Fibroblast of lung (primary cell): ENCODE measurements around the gene RIN3. TPM values are rescaled to one million over a fixed set of nuclear protein-coding genes. Genes with fewer than 3 reads are reported as not detected.

Source experiments
- DNase-seq, 2 donors: peaks; one replicate each; pipeline versions ENCODE4 v3.0.0 to v3.0.0-alpha.2; 2010; ENCODE audit warnings: low read depth in 2 of 2
- H2AFZ ChIP-seq: 2 replicates; pipeline ENCODE4 v1.5.1; 2012; ENCODE audit warnings: low read length, control low read depth, inconsistent platforms
- H3K27ac ChIP-seq: 2 replicates; pipeline ENCODE4 v1.5.1; 2011; ENCODE audit warnings: low read length, control low read depth; ENCODE audit not compliant: insufficient read depth
- H3K27me3 ChIP-seq: 2 replicates; pipeline ENCODE4 v1.5.1; 2011; ENCODE audit warnings: mild to moderate bottlenecking, low read length; ENCODE audit not compliant: control insufficient read depth, insufficient read depth
- H3K36me3 ChIP-seq: 2 replicates; pipeline ENCODE4 v1.5.1; 2011; ENCODE audit warnings: low read length; ENCODE audit not compliant: control insufficient read depth, insufficient read depth
- H3K4me1 ChIP-seq: 2 replicates; pipeline ENCODE4 v1.5.1; 2011; ENCODE audit warnings: low read length; ENCODE audit not compliant: control insufficient read depth, insufficient read depth; ENCODE audit errors: extremely low read depth
- H3K4me2 ChIP-seq: 2 replicates; pipeline ENCODE4 v1.5.1; 2011; ENCODE audit warnings: low read length, control low read depth; ENCODE audit not compliant: insufficient read depth; ENCODE audit errors: extremely low read depth
- H3K4me3 ChIP-seq, 4 experiments: fragments of 200-600 bp in 1 of 4; sonication (generic) in 1 of 4; replicated peaks in 1 of 4; 2 replicates each; pipeline ENCODE4 v1.5.1; 2011 to 2016; ENCODE audit warnings: low read length in 4 of 4, low read depth in 3 of 4, mild to moderate bottlenecking in 3 of 4, control low read depth in 2 of 4, inconsistent platforms in 1 of 4, mixed read lengths in 1 of 4; ENCODE audit not compliant: insufficient read depth in 1 of 4; ENCODE audit errors: control extremely low read depth in 1 of 4
- H3K79me2 ChIP-seq: 2 replicates; pipeline ENCODE4 v1.5.1; 2012; ENCODE audit warnings: mild to moderate bottlenecking, low read length, inconsistent platforms; ENCODE audit not compliant: control insufficient read depth, insufficient read depth
- H3K9ac ChIP-seq: 2 replicates; pipeline ENCODE4 v1.5.1; 2011; ENCODE audit warnings: mild to moderate bottlenecking, low read length, control low read depth; ENCODE audit not compliant: insufficient read depth
- H3K9me3 ChIP-seq: 2 replicates; pipeline ENCODE4 v1.5.1; 2012; ENCODE audit warnings: low read depth, low read length; ENCODE audit not compliant: control insufficient read depth, insufficient read depth
- H4K20me1 ChIP-seq: 2 replicates; pipeline ENCODE4 v1.5.1; 2011; ENCODE audit warnings: low read length; ENCODE audit not compliant: control insufficient read depth, insufficient read depth; ENCODE audit errors: extremely low read depth
- CTCF ChIP-seq, 2 donors: IDR thresholded peaks in 1 of 2; conservative IDR thresholded peaks in 1 of 2; 1 replicate in 1 of 2; 2 replicates in 1 of 2; pipeline ENCODE4 v1.5.1; 2011 to 2012; ENCODE audit warnings: low read length in 2 of 2, control low read depth in 1 of 2, inconsistent platforms in 1 of 2, low read depth in 1 of 2, mild to moderate bottlenecking in 1 of 2
- EZH2 ChIP-seq: IDR thresholded peaks from 2 replicates; pipeline ENCODE4 v1.5.1; 2012; ENCODE audit warnings: low read length, control low read depth, mild to moderate bottlenecking; ENCODE audit errors: missing control alignments
- polyA plus RNA-seq, 2 donors: library from polyadenylated mRNA; depleted of rRNA in 1 of 2; stranded (reverse) in 1 of 2; unstranded in 1 of 2; fragments of >200 nt; gene quantifications; 2 replicates each; pipeline ENCODE4 v1.2.1, GENCODE V29; 2011 to 2012; ENCODE audit warnings: missing spikeins in 1 of 2
- total RNA-seq: library from RNA; depleted of rRNA; stranded (reverse); fragments of >200 nt; gene quantifications from 2 replicates; pipeline ENCODE4 v1.2.1, GENCODE V29; 2014

Gene RIN3
- total and polyA plus RNA-seq, 2 donors (not counting 1 experiment from before 2014, with no cell fraction given) = 8.9 to 9.2 TPM

- no peak overlapping the region for H3K27ac ChIP-seq
- H3K36me3 ChIP-seq = no peaks in the 10 kb centered on the region
- H2AFZ ChIP-seq = no peak overlapping the region
- H3K4me1 ChIP-seq = no peaks in the 10 kb centered on the region
- H4K20me1 ChIP-seq = no peaks in the 10 kb centered on the region
- DNase-seq = no peak
- no peak overlapping the region for H3K4me3 ChIP-seq
- H3K79me2 ChIP-seq = no peaks in the 10 kb centered on the region
- H3K4me2 ChIP-seq = no peak overlapping the region
- no peaks in the 10 kb centered on the region for H3K27me3 ChIP-seq
- H3K9me3 ChIP-seq = no peaks in the 10 kb centered on the region
- TF ChIP-seq EZH2 (no peak), CTCF (conservative IDR thresholded peaks at IDR 0.05 in 1 of 2, IDR thresholded peaks at IDR 0.05 in 1 of 2; ENCODE audit: low read depth in 1 of 2, low read length in 2 of 2) (no peak)
- no peak overlapping the region for H3K9ac ChIP-seq
Observed at GRCh38 chr14:92572050-92572449, 58.5 kb downstream of the RIN3 start.

- TF ChIP-seq CTCF (conservative IDR thresholded peaks at IDR 0.05 in 1 of 2, IDR thresholded peaks at IDR 0.05 in 1 of 2; ENCODE audit: low read depth in 1 of 2, low read length in 2 of 2) = no peak
- no peak for TF ChIP-seq EZH2
- Histone ChIP-seq H3K9me3 (no peaks in the 10 kb centered on the region), H3K79me2 (no peaks in the 10 kb centered on the region), H3K4me1 (peaks cover 4% of the 10 kb centered on the region), H3K27me3 (no peaks in the 10 kb centered on the region), H2AFZ (no peak overlapping the region), H3K9ac (no peak overlapping the region), H3K4me2 (no peak overlapping the region), H3K36me3 (no peaks in the 10 kb centered on the region), H3K4me3 (no peak overlapping the region), H4K20me1 (no peaks in the 10 kb centered on the region), H3K27ac (no peak overlapping the region)
- no peak for DNase-seq
Observed at GRCh38 chr14:92573761-92574498, 60.3 kb downstream of the RIN3 start.

- Histone ChIP-seq H3K9me3 (no peaks in the 10 kb centered on the region), H3K9ac (no peak overlapping the region)
Observed at GRCh38 chr14:92575061-92575747, 61.6 kb downstream of the RIN3 start.

More at GRCh38 chr14:92575061-92575747, 61.6 kb downstream of the RIN3 start:
- Histone ChIP-seq H3K27me3 (no peaks in the 10 kb centered on the region), H2AFZ (no peak overlapping the region), H3K36me3 (no peaks in the 10 kb centered on the region), H3K27ac (no peak overlapping the region), H4K20me1 (no peaks in the 10 kb centered on the region), H3K4me1 (peaks cover 6% of the 10 kb centered on the region), H3K79me2 (no peaks in the 10 kb centered on the region), H3K4me2 (no peak overlapping the region), H3K4me3 (no peak overlapping the region)
- TF ChIP-seq CTCF (conservative IDR thresholded peaks at IDR 0.05 in 1 of 2, IDR thresholded peaks at IDR 0.05 in 1 of 2; ENCODE audit: low read depth in 1 of 2, low read length in 2 of 2) (no peak), EZH2 (no peak)
- no peak for DNase-seq
